Measurements from ENCODE around the gene CDC45. TPM values are rescaled to one million over a fixed set of nuclear protein-coding genes. Genes with fewer than 3 reads are reported as not detected.

The CDC45 gene
- total RNA-seq, 2 experiments from 2014 or later = 80.2 to 83.0 TPM

DNA sequence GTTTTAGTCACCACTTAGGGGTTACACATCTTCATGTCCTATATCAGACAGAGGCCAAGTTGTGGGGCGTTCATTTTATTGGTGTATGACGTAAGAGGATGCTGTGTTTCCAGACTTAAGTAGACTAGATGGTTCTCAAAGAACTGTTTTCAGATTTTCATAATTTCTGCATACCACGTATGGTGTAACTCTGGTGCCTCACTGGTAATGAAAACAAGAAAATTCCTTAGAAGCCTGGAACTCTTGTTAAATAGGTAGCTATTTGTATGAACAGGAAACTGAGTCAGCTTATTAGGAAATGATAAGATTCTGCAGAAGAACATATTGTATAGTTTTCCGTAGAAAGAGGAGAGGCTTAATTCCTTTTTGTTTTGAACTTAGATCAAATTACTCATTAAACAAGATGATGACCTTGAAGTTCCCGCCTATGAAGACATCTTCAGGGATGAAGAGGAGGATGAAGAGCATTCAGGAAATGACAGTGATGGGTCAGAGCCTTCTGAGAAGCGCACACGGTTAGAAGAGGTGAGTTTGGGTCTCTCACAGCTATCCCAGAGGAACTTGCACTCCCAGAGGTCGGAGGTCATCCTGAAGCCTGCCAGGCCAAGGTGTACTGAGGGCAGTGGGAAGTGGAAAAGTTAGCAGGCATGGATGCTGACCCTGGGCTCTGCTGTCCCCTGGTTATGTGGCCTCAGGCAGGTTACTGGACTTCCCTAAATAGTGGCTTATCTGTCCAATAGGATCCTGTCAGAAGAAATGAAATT lies 3.9 kb downstream of the CDC45 start:
- peaks cover 27% of the 10 kb centered on the region for H3K79me2 ChIP-seq (ENCODE audit: insufficient read depth, low read depth, low read length)
- peaks cover 75% of the 10 kb centered on the region for H3K36me3 ChIP-seq (ENCODE audit: insufficient read depth, low read length)
- no peak overlapping the region for H3K4me2 ChIP-seq (ENCODE audit: low read length)
- no peak for TF ChIP-seq EZH2phosphoT487 (IDR thresholded peaks at IDR 0.05; ENCODE audit: borderline replicate concordance, low read depth, low read length)
- TF ChIP-seq, protein P1, sequence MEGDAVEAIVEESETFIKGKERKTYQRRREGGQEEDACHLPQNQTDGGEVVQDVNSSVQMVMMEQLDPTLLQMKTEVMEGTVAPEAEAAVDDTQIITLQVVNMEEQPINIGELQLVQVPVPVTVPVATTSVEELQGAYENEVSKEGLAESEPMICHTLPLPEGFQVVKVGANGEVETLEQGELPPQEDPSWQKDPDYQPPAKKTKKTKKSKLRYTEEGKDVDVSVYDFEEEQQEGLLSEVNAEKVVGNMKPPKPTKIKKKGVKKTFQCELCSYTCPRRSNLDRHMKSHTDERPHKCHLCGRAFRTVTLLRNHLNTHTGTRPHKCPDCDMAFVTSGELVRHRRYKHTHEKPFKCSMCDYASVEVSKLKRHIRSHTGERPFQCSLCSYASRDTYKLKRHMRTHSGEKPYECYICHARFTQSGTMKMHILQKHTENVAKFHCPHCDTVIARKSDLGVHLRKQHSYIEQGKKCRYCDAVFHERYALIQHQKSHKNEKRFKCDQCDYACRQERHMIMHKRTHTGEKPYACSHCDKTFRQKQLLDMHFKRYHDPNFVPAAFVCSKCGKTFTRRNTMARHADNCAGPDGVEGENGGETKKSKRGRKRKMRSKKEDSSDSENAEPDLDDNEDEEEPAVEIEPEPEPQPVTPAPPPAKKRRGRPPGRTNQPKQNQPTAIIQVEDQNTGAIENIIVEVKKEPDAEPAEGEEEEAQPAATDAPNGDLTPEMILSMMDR (conservative IDR thresholded peaks at IDR 0.05; ENCODE audit: low read length) = no peak
- no peaks in the 10 kb centered on the region for H3K9me2 ChIP-seq (ENCODE audit: insufficient read depth, low read length)
- intact Hi-C loops (cut with micrococcal nuclease; ENCODE audit: unreplicated experiment) = loop anchor here (5.0 kb wide), 1 partner anchor 36 kb away; the partner anchor contains the start of gene C22orf39
- DNase-seq (ENCODE audit: low spot score) = no peak
- H3K9me3 ChIP-seq (ENCODE audit: low read length) = no peaks in the 10 kb centered on the region
- ChIA-PET CTCF (ENCODE audit: unreplicated experiment) (no interaction called here), POLR2A (interaction anchor here (1.0 kb wide), 1 partner anchor 309 kb away, joined by 3 read pairs; no protein-coding TSS in a partner anchor)
- no peak overlapping the region for H2AFZ ChIP-seq (ENCODE audit: low read length)
- H3K4me1 ChIP-seq (ENCODE audit: insufficient read depth, low read length, poor library complexity, severe bottlenecking) = peaks cover 5% of the 10 kb centered on the region
- H3K4me3 ChIP-seq (ENCODE audit: low read depth, low read length, poor library complexity, severe bottlenecking) = no peak overlapping the region
- H4K20me1 ChIP-seq (ENCODE audit: insufficient read depth, low read length) = peaks cover 13% of the 10 kb centered on the region
- no peak overlapping the region for H3K27ac ChIP-seq (ENCODE audit: low read depth, low read length, poor library complexity, severe bottlenecking)
- BruUV-seq (replicated peaks) = no TSS peak

DNA sequence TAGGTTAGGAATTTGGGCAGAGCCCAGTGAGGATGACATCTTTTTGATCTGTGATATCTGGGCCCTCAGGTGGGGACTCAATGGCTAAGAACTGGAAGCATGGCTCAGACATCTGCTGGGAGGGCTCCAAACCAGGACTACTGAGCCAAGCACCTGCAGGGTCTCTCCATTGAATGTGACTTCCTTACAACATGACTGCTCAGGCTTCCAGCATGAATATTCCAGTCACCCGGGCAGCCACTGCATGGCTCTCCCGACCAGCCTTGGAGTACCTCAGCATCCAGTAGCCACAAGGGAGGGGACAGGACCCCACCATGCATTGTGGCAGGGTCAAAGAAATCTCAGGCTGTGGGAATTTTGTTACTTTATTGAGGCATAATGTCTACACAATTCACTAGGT lies 8.6 kb downstream of the CDC45 start:
- intact Hi-C loops (cut with micrococcal nuclease; ENCODE audit: unreplicated experiment) = no loop called here
- Histone ChIP-seq H3K79me2 (ENCODE audit: insufficient read depth, low read depth, low read length) (peaks cover 7% of the 10 kb centered on the region; the same call in 1 of the 2 replicates), H3K9me3 (ENCODE audit: low read length) (no peaks in the 10 kb centered on the region), H4K20me1 (ENCODE audit: insufficient read depth, low read length) (peaks cover 9% of the 10 kb centered on the region; the same call in 1 of the 2 replicates), H3K4me3 (ENCODE audit: low read depth, low read length, poor library complexity, severe bottlenecking) (no peak overlapping the region), H3K4me2 (ENCODE audit: low read length) (no peak overlapping the region), H2AFZ (ENCODE audit: low read length) (no peak overlapping the region), H3K4me1 (ENCODE audit: insufficient read depth, low read length, poor library complexity, severe bottlenecking) (no peaks in the 10 kb centered on the region), H3K36me3 (ENCODE audit: insufficient read depth, low read length) (peaks cover 89% of the 10 kb centered on the region), H3K9me2 (ENCODE audit: insufficient read depth, low read length) (no peaks in the 10 kb centered on the region), H3K27ac (ENCODE audit: low read depth, low read length, poor library complexity, severe bottlenecking) (no peak overlapping the region)
- DNase-seq (ENCODE audit: low spot score) = no peak
- TF ChIP-seq, protein P1 (conservative IDR thresholded peaks at IDR 0.05; ENCODE audit: low read length) = no peak
- no peak for TF ChIP-seq EZH2phosphoT487 (IDR thresholded peaks at IDR 0.05; ENCODE audit: borderline replicate concordance, low read depth, low read length)
- TSS peak; percentile 21 for BruUV-seq (replicated peaks)
- ChIA-PET POLR2A (interaction anchor here (0.6 kb wide), 1 partner anchor 18 kb away, joined by 3 read pairs; no protein-coding TSS in a partner anchor), CTCF (ENCODE audit: unreplicated experiment) (no interaction called here)
